AG09309 (cell line): Measurements from ENCODE around the gene CLP1.
A peak's percentile ranks its signal among the peaks of the same experiment; 100 is the strongest.
"Not testable (repeated sequence)": the region's sequence is repeated elsewhere in the genome, so short reads cannot be mapped to it uniquely, and the experiment has no call there.

Source experiments
- DNase-seq: peaks from one replicate; pipeline ENCODE4 v3.0.0-alpha.2; 2010; ENCODE audit warnings: low read depth
- H3K4me3 ChIP-seq: 2 replicates; pipeline ENCODE4 v1.5.1; 2011; ENCODE audit warnings: mild to moderate bottlenecking, low read depth, low read length, moderate library complexity; ENCODE audit not compliant: control insufficient read depth
- TF ChIP-seq, protein P1 (sequence below): IDR thresholded peaks from 2 replicates; pipeline ENCODE4 v1.5.1; 2011; ENCODE audit warnings: mild to moderate bottlenecking, low read depth, low read length, inconsistent platforms; ENCODE audit not compliant: insufficient read depth, control insufficient read depth; ENCODE audit errors: missing control alignments

The CLP1 gene

GRCh38 chr11:57649826-57650738 lies 7.5 kb upstream of the CLP1 start, which contains the start of gene YPEL4:
Gene YPEL4 (minus strand): TSS chr11:57649912. CDS start chr11:57647107, 2,805 bp downstream.
- H3K4me3 ChIP-seq, result peak within 1 kb of the TSS; percentile 41
- DNase-seq, result no peak
- TF ChIP-seq, protein P1, sequence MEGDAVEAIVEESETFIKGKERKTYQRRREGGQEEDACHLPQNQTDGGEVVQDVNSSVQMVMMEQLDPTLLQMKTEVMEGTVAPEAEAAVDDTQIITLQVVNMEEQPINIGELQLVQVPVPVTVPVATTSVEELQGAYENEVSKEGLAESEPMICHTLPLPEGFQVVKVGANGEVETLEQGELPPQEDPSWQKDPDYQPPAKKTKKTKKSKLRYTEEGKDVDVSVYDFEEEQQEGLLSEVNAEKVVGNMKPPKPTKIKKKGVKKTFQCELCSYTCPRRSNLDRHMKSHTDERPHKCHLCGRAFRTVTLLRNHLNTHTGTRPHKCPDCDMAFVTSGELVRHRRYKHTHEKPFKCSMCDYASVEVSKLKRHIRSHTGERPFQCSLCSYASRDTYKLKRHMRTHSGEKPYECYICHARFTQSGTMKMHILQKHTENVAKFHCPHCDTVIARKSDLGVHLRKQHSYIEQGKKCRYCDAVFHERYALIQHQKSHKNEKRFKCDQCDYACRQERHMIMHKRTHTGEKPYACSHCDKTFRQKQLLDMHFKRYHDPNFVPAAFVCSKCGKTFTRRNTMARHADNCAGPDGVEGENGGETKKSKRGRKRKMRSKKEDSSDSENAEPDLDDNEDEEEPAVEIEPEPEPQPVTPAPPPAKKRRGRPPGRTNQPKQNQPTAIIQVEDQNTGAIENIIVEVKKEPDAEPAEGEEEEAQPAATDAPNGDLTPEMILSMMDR, result no peak

- DNase-seq, result no peak
- TF ChIP-seq, protein P1, result no peak
- H3K4me3 ChIP-seq, result no peak overlapping the region
These were observed 6.8 kb upstream of the CLP1 start for GRCh38 chr11:57650739-57651090.

DNA sequence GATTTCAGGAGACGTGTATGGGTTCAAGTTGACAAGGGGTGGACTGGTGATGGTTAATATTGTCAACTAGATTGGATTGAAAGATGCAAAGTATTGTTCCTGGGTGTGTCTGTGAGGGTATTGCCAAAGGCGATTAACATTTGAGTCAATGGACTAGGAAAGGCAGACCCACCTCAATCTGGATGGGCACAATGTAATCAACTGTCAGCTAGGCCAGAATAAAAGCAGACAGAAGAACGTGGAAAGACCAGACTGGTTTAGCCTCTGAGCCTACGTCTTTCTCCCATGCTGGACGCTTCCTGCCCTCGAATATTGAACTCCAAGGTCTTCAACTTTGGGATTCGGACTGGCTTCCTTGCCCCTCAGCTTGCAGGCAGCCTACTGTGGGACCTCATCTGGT lies 6.2 kb upstream of the CLP1 start:
- no peak overlapping the region for H3K4me3 ChIP-seq
- TF ChIP-seq, protein P1, result no peak
- DNase-seq, result no peak

DNA sequence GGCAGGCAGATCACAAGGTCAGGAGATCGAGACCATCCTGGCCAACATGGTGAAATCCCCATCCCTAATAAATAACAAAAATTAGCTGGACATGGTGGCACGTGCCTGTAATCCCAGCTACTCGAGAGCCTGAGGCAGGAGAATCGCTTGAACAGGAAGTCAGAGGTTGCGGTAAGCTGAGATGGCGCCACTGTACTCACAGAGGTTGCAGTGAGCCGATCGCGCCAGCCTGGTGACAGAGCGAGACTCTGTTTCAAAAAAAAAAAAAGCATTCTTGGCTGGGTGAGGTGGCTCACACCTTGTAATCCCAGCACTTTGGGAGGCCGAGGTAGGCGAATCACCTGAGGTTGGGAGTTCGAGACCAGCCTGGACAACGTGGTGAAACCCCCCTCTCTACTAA lies 5.3 kb upstream of the CLP1 start:
- not testable (repeated sequence) for H3K4me3 ChIP-seq, DNase-seq

- TF ChIP-seq, protein P1, result no peak
- no peak for DNase-seq
- no peak overlapping the region for H3K4me3 ChIP-seq
These were observed 4.9 kb upstream of the CLP1 start for GRCh38 chr11:57652662-57653061.

GRCh38 chr11:57653163-57653562 lies 4.4 kb upstream of the CLP1 start:
- no peak overlapping the region for H3K4me3 ChIP-seq
- TF ChIP-seq, protein P1, result no peak
- DNase-seq, result no peak

- peak overlapping the region; percentile 83 for H3K4me3 ChIP-seq
- TF ChIP-seq, protein P1, result no peak
- no peak for DNase-seq
These were observed 723 bp upstream of the CLP1 start for GRCh38 chr11:57656885-57657193.
